ENCODE results near the gene APEX1. TPM values are rescaled to one million over a fixed set of nuclear protein-coding genes. Genes with fewer than 3 reads are reported as not detected.

APEX1 gene
- total and polyA plus RNA-seq, 2 of the 8 experiments (the other 6 are each of a cell fraction or from before 2014, with no cell fraction given), result 384 to 700 TPM

GRCh38 chr14:20469890-20470602, 15.0 kb downstream of the APEX1 start:
- Histone ChIP-seq H3K9me3 (ENCODE audit: insufficient read depth in 2 of 2, low read depth in 1 of 2, low read length in 1 of 2) (no peaks in the 10 kb centered on the region), H3K4me1 (replicated peaks in 1 of 4; ENCODE audit: control insufficient read depth in 3 of 4, insufficient read depth in 4 of 4, low read length in 3 of 4) (peaks cover 0 to 5% (median 2%) of the 10 kb centered on the region in 4 experiments; a peak in 3 of 7 replicates), H3K79me2 (ENCODE audit: control insufficient read depth in 1 of 2, insufficient read depth in 2 of 2, low read length in 2 of 2) (peaks cover 14 to 36% of the 10 kb centered on the region in 2 experiments; a peak in 3 of 4 replicates), H3K27me3 (replicated peaks in 1 of 4; ENCODE audit: control insufficient read depth in 3 of 4, extremely low read depth in 1 of 4, insufficient read depth in 3 of 4, low read length in 3 of 4) (no peaks in the 10 kb centered on the region), H4K91ac (replicated peaks; ENCODE audit: insufficient read length, low read length) (peak overlapping the region; percentile 86), H4K20me1 (replicated peaks in 1 of 2; ENCODE audit: control insufficient read depth in 1 of 2, insufficient read depth in 2 of 2, low read length in 2 of 2) (peaks cover 4 to 9% of the 10 kb centered on the region in 2 experiments), H3K23me2 (ENCODE audit: low read depth, low read length) (peaks cover 10% of the 10 kb centered on the region), H3K18ac (ENCODE audit: extremely low read depth, low read length) (peak overlapping the region; percentile 85), H3K79me1 (ENCODE audit: low read depth, low read length) (peaks cover 12% of the 10 kb centered on the region; the same call in 1 of the 2 replicates), H2BK20ac (ENCODE audit: low read length) (no peak overlapping the region), H3K4ac (replicated peaks; ENCODE audit: insufficient read length, low read depth, low read length) (peak overlapping the region; percentile 32), H2BK5ac (ENCODE audit: low read depth, low read length) (peak overlapping the region; percentile 86), H3K36me3 (ENCODE audit: control insufficient read depth in 2 of 4, insufficient read depth in 4 of 4, low read length in 3 of 4) (peaks cover 15 to 27% (median 25%) of the 10 kb centered on the region in 4 experiments; a peak in 7 of 8 replicates), H4K8ac (ENCODE audit: extremely low read depth, insufficient read depth, low read length) (no peak overlapping the region), H3K14ac (ENCODE audit: insufficient read length) (peak overlapping the region; percentile 24), H2BK12ac (ENCODE audit: low read depth, low read length) (peak overlapping the region; percentile 93), H2AK5ac (ENCODE audit: low read depth, low read length) (no peak overlapping the region; the same call in 1 of the 2 replicates), H3K56ac (replicated peaks; ENCODE audit: insufficient read length, low read depth, low read length) (peak overlapping the region; percentile 56), H3K27ac (ENCODE audit: low read depth, low read length) (peak overlapping the region; percentile 63), H2AFZ (ENCODE audit: low read length) (peak overlapping the region; percentile 52), H2BK120ac (replicated peaks; ENCODE audit: low read depth, low read length) (peak overlapping the region; percentile 59), H3K4me3 (ENCODE audit: extremely low read depth in 1 of 4, insufficient read depth in 2 of 4, low read depth in 3 of 4, low read length in 4 of 4) (peak overlapping the region; percentile 85 to 97 (median 90)), H3K23ac (ENCODE audit: insufficient read length) (no peak overlapping the region), H4K5ac (ENCODE audit: insufficient read length, low read depth, low read length) (no peak overlapping the region), H3K9ac (replicated peaks in 1 of 4; ENCODE audit: extremely low read depth in 1 of 4, low read depth in 3 of 4, low read length in 3 of 4) (peak overlapping the region; percentile 78 to 95 (median 92)), H3K4me2 (ENCODE audit: insufficient read depth in 1 of 2, low read depth in 2 of 2, low read length in 2 of 2) (peak overlapping the region; percentile 92 to 100), H2BK15ac (ENCODE audit: low read length) (0 out of 2 replicates have a peak overlapping the region, but pooled peaks have one; percentile 76)
- DNase-seq (ENCODE audit: low read depth in 1 of 2, low spot score in 2 of 2) (peak in 1 of 2 experiments; percentile 64), FAIRE-seq (no peak)
- CTCF ChIA-PET (ENCODE audit: partially characterized antibody), result interaction anchor here (1.2 to 1.7 kb wide), 3 partner anchors 54 to 144 kb away, joined by 3 to 10 read pairs (median 4); no protein-coding TSS in a partner anchor
- POLR2A ChIA-PET (ENCODE audit: partially characterized antibody), result interaction anchor here (0.6 to 6.7 kb wide), 52 partner anchors 8 to 627 kb away, joined by 3 to 88 read pairs (median 4); partner anchors contain the start of genes APEX1, CCNB1IP1, KLHL33 and OSGEP
- 4% methylated on average over 10 of the region's 12 CpGs; no CpG with 5 or more reads in 1 of the 2 experiments for WGBS, 2 experiments (ENCODE audit: extremely low coverage in 1 of 2, insufficient coverage in 1 of 2, insufficient read length in 1 of 2, insufficient replicate concordance in 2 of 2, low coverage in 1 of 2, low lambda C conversion rate in 2 of 2, missing lambda C conversion rate in 1 of 2)
- TF ChIP-seq CEBPB (IDR thresholded peaks at IDR 0.05; ENCODE audit: low read depth, low read length), result peak; percentile 99
- TF ChIP-seq SIN3A (conservative IDR thresholded peaks at IDR 0.05 in 1 of 2, IDR thresholded peaks at IDR 0.05 in 1 of 2; ENCODE audit: low read depth in 1 of 2, low read length in 2 of 2), result 0 out of 4 replicates have a peak, but pooled peaks have one; percentile 6 to 13
- TF ChIP-seq JUN (IDR thresholded peaks at IDR 0.05; ENCODE audit: low read depth, low read length), result no peak
- peak; percentile 42; the same call in 1 of the 2 replicates for TF ChIP-seq MAX (IDR thresholded peaks at IDR 0.05)
